H1 (cell line): ENCODE measurements around the gene PLN.

Experiments
- CHD1 ChIP-seq: IDR thresholded peaks from 2 replicates; pipeline ENCODE4 v1.6.1; 2012; ENCODE audit warnings: low read depth, low read length, improper control_type of control experiment
- CHD2 ChIP-seq: IDR thresholded peaks from 2 replicates; pipeline ENCODE4 v1.6.1; 2012; ENCODE audit warnings: low read length, improper control_type of control experiment
- EP300 ChIP-seq, 2 experiments: IDR thresholded peaks; 1 replicate in 1 of 2; 2 replicates in 1 of 2; pipeline ENCODE4 v1.6.1; 2011 to 2012; ENCODE audit warnings: low read depth in 2 of 2, low read length in 2 of 2, mild to moderate bottlenecking in 2 of 2, borderline replicate concordance in 1 of 2, inconsistent platforms in 1 of 2, moderate library complexity in 1 of 2
- GABPA ChIP-seq: IDR thresholded peaks from 2 replicates; pipeline ENCODE4 v1.6.1; 2011; ENCODE audit warnings: mild to moderate bottlenecking, low read length, moderate library complexity, borderline replicate concordance; ENCODE audit not compliant: insufficient read depth
- POLR2AphosphoS5 ChIP-seq: IDR thresholded peaks from 2 replicates; pipeline ENCODE4 v1.6.1; 2011; ENCODE audit warnings: low read depth, low read length
- RAD21 ChIP-seq, 2 experiments: IDR thresholded peaks in 1 of 2; conservative IDR thresholded peaks in 1 of 2; 2 replicates each; pipeline ENCODE4 v1.6.1; 2011; ENCODE audit warnings: low read depth in 2 of 2, low read length in 2 of 2, improper control_type of control experiment in 1 of 2, inconsistent platforms in 1 of 2, mild to moderate bottlenecking in 1 of 2, moderate library complexity in 1 of 2
- TF ChIP-seq, protein P1 (sequence below): IDR thresholded peaks from 2 replicates; pipeline ENCODE4 v1.6.1; 2011; ENCODE audit warnings: low read length, improper control_type of control experiment

DNA sequence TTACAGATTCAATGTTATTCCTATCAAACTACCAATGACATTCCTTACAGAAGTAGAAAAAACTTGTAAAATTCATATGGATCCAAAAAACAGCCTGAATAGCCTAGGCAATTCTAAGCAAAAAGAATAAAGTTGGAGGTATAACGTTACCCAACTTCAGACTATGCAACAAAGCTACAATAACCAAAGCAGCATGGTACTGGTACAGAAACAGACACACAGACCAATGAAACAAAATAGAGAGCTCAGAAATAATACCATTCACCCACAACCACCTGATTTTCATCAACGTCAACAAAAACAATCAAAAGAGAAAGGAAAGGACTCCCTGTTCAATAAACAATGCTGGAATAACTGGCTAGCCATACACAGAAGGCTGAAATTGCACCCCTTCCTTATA, 17.2 kb upstream of the PLN start:
- TF ChIP-seq POLR2AphosphoS5 = no peak
- TF ChIP-seq EP300 (IDR thresholded peaks at IDR 0.05; ENCODE audit: borderline replicate concordance in 1 of 2, low read depth in 2 of 2, low read length in 2 of 2) = no peak
- TF ChIP-seq GABPA = no peak
- TF ChIP-seq, protein P1, sequence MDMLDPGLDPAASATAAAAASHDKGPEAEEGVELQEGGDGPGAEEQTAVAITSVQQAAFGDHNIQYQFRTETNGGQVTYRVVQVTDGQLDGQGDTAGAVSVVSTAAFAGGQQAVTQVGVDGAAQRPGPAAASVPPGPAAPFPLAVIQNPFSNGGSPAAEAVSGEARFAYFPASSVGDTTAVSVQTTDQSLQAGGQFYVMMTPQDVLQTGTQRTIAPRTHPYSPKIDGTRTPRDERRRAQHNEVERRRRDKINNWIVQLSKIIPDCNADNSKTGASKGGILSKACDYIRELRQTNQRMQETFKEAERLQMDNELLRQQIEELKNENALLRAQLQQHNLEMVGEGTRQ = no peak
- no peak for TF ChIP-seq RAD21 (IDR thresholded peaks at IDR 0.05 in 1 of 2, conservative IDR thresholded peaks at IDR 0.05 in 1 of 2; ENCODE audit: low read depth in 2 of 2, low read length in 2 of 2)
- no peak for TF ChIP-seq CHD2
- TF ChIP-seq CHD1 = no peak
